ENCODE results near the gene CTSW.

Gene CTSW

GRCh38 chr11:65867284-65868071 lies 12.2 kb upstream of the CTSW start:
- DNase-seq (ENCODE audit: low read depth, low spot score), result no peak

DNA sequence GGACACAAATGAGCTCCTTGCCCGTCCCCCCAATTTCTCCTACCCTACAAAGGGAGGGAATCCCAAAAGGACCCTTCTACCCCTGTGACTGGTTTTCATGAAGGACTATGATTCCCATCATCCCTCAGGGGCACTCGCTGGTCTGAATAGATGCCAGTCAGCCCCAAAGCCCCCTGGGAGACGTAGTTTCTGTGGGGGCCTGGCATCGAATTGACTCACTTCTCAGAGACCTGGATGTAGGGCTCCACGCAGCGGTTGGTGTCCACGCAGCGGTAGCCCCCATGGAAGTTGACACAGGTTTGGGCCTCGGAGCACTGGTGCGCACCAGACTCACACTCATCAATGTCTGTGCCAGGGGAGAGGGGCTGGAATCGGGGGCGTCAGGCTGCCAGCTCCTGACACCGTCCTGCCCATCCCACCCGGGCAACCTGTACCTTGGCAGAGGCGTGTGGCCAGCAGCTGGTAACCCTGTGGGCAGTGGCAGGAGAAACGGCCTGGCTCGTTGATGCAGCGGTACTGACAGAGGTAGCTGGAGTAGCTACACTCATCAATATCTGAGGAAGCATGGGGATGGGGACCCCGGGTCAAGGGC lies 11.5 kb upstream of the CTSW start:
- DNase-seq (ENCODE audit: low read depth, low spot score), result no peak

DNA sequence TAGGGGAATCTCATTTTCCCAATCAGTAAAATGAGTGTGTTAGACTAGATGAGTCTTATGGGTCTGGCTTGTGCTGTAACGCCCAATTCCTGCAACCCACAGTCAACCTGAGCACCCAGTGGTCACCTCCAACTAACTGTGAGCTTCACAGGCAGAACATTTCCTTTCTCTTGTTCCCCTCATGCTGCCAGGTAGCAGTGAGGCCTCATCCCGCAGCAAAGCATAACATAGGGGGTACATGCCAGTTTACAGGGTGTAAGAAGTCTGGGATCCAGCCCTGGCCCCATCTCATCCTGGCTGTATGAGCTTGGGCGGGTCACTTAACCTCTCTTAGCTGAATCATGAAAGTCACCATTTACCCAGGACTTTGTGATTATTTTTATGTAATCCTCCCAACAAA lies 10.7 kb upstream of the CTSW start:
- no peak for DNase-seq (ENCODE audit: low read depth, low spot score)

- DNase-seq (ENCODE audit: low read depth, low spot score), result no peak
These were observed 9.9 kb upstream of the CTSW start for GRCh38 chr11:65869643-65870306.

DNA sequence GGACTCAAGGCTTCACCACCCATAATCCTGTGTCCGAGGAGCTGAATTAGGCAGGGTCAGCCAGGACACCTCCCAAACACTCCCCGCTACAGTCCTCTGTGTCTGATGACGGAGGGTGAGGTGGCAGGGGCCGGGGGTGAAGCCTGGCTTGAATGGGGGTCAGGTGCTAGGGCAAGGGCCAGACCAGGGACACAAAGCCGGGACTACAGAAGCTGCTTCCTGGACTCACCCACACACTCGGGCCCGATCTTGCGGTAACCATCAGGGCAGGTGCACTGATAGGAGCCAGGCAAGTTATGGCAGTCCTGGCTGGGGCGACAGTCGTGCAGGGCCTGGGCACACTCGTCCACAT lies 9.4 kb upstream of the CTSW start:
- DNase-seq (ENCODE audit: low read depth, low spot score), result no peak

DNA sequence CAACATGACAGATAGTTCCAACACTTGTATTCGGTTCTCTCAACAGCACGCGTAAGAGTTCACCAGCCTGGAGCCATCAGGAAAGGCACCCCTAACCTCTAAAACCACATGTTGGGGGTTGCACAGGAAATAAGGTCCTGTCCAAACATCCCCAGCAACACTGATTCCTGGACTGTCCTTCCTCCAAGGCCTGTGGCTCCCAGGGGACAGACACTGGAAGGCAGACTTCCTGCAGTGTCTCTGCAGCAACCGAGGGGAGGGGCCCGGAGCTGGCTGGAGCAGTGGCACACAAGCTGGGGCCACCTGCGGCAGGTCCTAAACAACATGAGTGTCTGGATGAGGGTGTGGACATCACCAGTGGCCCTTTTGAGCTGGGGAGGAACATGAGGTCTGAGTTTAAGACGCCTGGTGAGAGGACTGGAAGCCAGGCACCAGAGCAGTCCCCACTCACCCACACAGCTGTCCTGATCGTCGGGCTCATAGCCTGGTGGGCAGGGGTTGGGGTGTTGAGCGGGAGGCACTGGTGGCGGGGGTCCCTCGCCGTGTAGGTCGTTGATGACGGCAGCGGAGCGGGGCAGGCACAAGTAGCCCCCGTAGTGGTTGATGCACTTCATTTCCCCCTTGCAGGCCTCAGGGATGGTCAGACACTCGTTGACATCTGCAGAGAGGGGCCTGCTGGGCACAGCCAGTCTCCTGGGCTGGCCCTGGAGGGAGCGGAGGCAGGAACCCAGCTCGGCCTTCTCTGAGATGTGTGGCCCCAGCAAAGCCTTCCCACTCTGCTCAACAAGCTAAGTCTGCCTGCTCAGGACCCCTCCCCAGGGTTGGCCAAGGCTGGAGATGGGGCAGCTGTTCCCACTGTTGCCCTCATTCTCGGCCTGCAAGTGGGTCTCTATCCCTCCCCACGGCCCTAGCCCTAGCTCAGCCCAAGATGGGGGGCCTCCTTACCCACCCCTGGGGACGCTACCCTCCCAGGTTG lies 8.6 kb upstream of the CTSW start:
- DNase-seq (ENCODE audit: low read depth, low spot score), result no peak

- no peak for DNase-seq (ENCODE audit: low read depth, low spot score)
These were observed 7.7 kb upstream of the CTSW start for GRCh38 chr11:65871811-65872548.

DNA sequence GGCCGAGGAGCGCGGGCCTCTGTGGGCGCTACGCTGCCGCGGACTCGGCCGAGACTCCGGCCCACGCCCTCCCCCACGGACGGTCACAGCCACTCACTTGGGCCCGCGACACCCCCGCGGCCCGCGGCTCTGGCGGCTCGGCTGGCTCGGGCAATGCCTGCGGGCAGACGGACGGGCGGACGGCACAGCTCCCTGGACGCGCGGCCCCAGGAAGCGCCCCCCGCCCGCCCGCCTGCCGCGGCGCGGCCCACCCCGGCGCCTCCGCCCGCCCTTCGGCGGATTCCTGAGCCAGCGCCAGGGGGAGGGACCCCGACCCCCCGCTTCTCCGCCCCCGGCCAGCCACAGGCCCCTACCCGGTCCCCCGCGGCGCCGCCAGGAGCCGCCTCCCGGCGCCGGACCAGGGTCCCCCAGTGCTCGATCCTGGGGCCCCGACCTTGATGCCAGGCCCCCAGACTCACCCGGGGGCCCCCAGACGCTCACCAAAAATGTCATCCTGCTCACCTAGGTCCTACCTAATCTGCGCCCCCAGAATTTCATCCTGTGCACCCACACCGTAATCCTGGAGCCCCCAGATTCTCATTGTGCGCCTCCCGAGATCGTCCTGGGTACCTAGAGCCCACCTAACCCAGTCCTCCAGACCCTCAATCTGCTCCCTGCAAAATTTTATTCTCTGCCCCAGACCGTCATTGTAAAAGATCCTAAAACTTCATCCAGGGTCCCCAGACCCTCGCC lies 6.9 kb upstream of the CTSW start, which contains the start of gene EFEMP2:
Gene EFEMP2, minus strand, starts transcription at position 215 of the 732 bp plus-strand sequence. CDS start 446 bp downstream, outside the sequence.
- no peak for DNase-seq (ENCODE audit: low read depth, low spot score)

- DNase-seq (ENCODE audit: low read depth, low spot score), result no peak
These were observed 6.1 kb upstream of the CTSW start for GRCh38 chr11:65873318-65874156.

DNA sequence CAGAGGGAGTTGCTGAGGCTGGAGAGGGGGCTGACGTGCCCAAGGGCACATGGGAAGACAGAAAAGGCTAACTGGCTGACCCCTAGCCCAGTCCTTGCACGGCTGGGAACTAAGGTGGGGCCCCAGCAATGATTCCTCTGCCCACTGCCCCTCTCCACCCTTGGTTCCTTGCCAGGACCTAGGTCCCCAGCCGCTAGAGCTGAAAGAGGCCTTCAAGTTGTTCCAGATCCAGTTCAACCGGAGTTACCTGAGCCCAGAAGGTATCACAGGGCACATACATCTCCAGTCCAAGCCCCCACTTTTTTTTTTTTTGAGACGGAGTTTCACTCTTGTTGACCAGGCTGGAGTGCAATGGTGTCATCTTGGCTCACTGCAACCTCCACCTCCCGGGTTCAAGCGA lies 390 bp downstream of the CTSW start:
- no peak for DNase-seq (ENCODE audit: low read depth, low spot score)

DNA sequence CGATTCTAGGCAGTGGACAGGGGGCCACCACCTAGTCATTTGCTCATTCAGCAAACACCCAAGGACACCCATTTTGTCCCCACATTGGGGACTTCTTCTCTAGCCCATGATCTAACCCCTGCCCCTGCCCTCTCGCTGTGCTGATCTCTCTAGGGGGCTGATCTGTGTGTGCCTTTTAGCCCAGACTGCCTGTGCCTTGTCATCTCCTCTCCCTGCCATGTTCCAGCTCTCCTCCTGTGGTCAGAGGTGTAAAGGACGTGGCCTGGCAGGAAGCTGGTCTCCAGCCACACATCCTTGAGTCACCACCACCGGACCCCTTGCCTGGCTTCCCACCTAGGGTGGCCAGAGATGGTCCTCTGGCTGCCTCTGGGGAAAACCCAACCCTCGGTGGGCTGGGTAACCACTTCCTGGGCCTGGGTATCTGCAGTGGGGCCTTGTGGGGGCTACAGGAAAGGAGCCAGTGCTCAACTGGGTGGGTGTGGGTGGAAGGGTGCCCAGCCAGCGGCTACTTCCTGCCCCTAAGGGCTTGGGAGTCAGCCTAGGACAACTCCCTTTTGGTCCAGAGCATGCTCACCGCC lies 1.3 kb downstream of the CTSW start:
- DNase-seq (ENCODE audit: low read depth, low spot score), result no peak

GRCh38 chr11:65882120-65883057 lies 2.8 kb downstream of the CTSW start:
- no peak for DNase-seq (ENCODE audit: low read depth, low spot score)

- DNase-seq (ENCODE audit: low read depth, low spot score), result no peak
These were observed 3.6 kb downstream of the CTSW start for GRCh38 chr11:65883058-65883761.

- no peak for DNase-seq (ENCODE audit: low read depth, low spot score)
These were observed 4.4 kb downstream of the CTSW start for GRCh38 chr11:65883786-65884715.

DNA sequence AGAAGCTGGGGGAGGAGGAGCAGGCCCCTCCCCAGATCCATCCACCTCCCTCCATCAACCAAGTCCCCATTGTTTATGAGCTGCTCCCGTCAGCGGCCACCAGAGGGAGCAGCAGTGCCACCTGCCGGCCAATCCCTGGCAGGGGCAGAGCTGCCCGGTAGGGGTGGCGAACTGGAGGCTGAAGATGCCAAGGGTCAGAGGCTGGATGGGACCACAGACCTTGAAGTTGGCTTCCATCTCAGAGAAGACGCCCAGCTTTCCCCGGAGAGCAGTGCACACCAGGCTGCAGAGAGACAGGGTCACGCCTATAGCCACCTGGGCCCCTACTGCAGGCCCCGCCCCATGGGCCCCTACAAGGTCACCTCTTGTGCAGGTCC lies 5.1 kb downstream of the CTSW start:
- no peak for DNase-seq (ENCODE audit: low read depth, low spot score)

DNA sequence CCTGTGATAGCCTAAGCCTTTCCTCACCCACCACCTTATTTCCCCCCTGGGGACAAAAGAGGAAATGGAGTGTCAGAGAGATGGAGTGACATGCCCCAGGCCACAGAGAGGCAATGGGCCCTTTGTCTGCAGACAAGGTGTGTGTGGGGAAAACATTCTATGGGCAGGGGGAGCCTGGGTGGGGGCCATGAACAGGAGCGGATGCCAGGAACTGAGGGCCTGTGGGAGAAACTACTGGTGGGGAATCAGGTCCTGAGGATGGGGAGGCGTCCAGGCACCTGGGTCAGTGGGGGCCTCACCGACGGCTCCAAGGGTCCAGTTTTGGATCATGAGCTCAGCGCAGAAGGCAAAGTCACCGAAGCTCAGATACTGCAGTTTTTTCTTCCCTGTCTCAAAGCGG lies 5.6 kb downstream of the CTSW start:
- no peak for DNase-seq (ENCODE audit: low read depth, low spot score)

Measured in iPS DF 19.7 (cell line).